Stomach (tissue), 4 donors: ENCODE results near the gene PIGW.

Experiments used
- POLR2AphosphoS5 ChIP-seq, 3 donors: sonication (generic); formaldehyde crosslinking; IDR thresholded peaks; one replicate each; pipeline ENCODE4 v1.6.1; 2016; ENCODE audit warnings: antibody characterized with exemption in 3 of 3
- TF ChIP-seq, protein P1 (sequence below), 7 experiments: fragments of 450-650 bp in 4 of 7; fragments of 200-600 bp in 3 of 7; sonication (generic) in 3 of 7; IDR thresholded peaks; one replicate each; pipeline ENCODE4 v1.5.1; 2016 to 2019; ENCODE audit warnings: antibody characterized with exemption in 7 of 7, control low read depth in 2 of 7, mild to moderate bottlenecking in 1 of 7

DNA sequence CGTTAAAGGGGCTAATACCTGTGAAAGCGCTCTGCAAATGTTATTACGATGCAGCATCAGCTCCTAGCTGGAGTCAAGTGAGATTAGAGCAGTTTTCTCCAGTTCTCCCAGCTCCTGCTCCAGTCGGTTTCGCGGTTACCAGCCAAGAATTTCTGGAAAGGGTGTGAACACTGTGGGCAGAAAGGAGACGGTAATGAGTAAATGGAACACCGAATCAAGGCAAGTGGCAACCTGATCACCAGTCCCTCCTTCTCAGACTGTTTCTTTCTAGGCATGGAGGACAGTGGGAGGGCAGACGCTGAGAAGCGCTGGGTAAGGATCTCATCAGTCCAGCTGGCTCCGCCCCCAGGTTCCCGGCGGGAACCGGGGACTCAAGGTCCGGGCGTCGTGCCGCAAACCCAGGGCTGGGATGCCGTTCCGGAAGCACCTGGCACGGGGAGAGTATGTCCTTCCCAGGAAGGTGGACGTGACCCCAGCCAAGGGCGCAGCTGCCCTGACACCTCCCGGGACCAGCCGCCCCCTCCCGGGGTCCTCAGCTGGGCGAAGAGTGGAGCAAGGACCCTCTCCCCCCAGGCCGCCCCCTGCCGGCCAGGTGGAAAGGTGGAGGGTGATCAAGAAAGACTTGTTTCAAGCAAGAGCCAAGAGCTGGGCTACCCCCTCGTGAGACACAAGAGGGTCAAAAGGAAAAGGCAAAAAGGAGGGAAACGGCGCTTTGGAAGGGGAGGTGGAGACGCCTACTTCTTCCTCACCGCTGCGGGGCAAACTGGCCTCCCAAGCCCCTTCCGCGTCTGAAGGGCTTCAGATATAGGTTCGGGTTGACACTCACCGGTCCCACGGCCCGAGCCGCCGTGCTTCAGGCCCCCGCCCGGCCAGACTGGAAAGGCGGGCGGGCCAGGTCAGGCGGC, 600 bp upstream of the PIGW start:
- peak in 2 of 3 donors; percentile 4 to 17 for TF ChIP-seq POLR2AphosphoS5 (IDR thresholded peaks at IDR 0.05)
- TF ChIP-seq, protein P1, sequence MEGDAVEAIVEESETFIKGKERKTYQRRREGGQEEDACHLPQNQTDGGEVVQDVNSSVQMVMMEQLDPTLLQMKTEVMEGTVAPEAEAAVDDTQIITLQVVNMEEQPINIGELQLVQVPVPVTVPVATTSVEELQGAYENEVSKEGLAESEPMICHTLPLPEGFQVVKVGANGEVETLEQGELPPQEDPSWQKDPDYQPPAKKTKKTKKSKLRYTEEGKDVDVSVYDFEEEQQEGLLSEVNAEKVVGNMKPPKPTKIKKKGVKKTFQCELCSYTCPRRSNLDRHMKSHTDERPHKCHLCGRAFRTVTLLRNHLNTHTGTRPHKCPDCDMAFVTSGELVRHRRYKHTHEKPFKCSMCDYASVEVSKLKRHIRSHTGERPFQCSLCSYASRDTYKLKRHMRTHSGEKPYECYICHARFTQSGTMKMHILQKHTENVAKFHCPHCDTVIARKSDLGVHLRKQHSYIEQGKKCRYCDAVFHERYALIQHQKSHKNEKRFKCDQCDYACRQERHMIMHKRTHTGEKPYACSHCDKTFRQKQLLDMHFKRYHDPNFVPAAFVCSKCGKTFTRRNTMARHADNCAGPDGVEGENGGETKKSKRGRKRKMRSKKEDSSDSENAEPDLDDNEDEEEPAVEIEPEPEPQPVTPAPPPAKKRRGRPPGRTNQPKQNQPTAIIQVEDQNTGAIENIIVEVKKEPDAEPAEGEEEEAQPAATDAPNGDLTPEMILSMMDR (IDR thresholded peaks at IDR 0.05) = peak in 4 of 7 experiments; percentile 21 to 49 (median 32)
